HepG2 (cell line): ENCODE measurements around the gene PKP4. TPM values are rescaled to one million over a fixed set of nuclear protein-coding genes. Genes with fewer than 3 reads are reported as not detected.

Source experiments
- CAMTA2 ChIP-seq: sonication (generic); formaldehyde crosslinking; IDR thresholded peaks from 2 replicates; pipeline ENCODE4 v1.4.0; 2020; ENCODE audit warnings: mild to moderate bottlenecking, missing genetic modification reagents, borderline replicate concordance
- CREM ChIP-seq, 2 experiments: sonication (generic) in 1 of 2; formaldehyde crosslinking in 1 of 2; IDR thresholded peaks; 2 replicates each; pipeline versions ENCODE4 v1.4.0 to v1.6.1; 2016 to 2020; ENCODE audit warnings: antibody characterized with exemption in 1 of 2, mild to moderate bottlenecking in 1 of 2, missing genetic modification reagents in 1 of 2
- MAF1 ChIP-seq: sonication (generic); formaldehyde crosslinking; IDR thresholded peaks from 2 replicates; pipeline ENCODE4 v1.5.0; 2020; ENCODE audit warnings: missing genetic modification reagents, borderline replicate concordance
- MAFF ChIP-seq: IDR thresholded peaks from 2 replicates; pipeline ENCODE4 v1.6.1; 2011; ENCODE audit warnings: low read depth, low read length, improper control_type of control experiment
- MEF2D ChIP-seq: sonication (generic); formaldehyde crosslinking; IDR thresholded peaks from 2 replicates; pipeline ENCODE4 v1.5.1; 2020; ENCODE audit warnings: mild to moderate bottlenecking, missing genetic modification reagents
- MIER2 ChIP-seq: IDR thresholded peaks from 2 replicates; pipeline ENCODE4 v1.6.1; 2016; ENCODE audit warnings: missing biosample characterization, missing genetic modification reagents
- MIXL1 ChIP-seq: IDR thresholded peaks from 2 replicates; pipeline ENCODE4 v1.6.1; 2016
- NFATC3 ChIP-seq: sonication (generic); formaldehyde crosslinking; IDR thresholded peaks from 2 replicates; pipeline ENCODE4 v1.5.1; 2020; ENCODE audit warnings: mild to moderate bottlenecking, missing genetic modification reagents
- NR2C2 ChIP-seq: sonication (generic); formaldehyde crosslinking; IDR thresholded peaks from 2 replicates; pipeline ENCODE4 v1.4.0; 2020; ENCODE audit warnings: missing genetic modification reagents, mild to moderate bottlenecking, moderate library complexity, borderline replicate concordance
- PHF8 ChIP-seq: sonication (generic); formaldehyde crosslinking; IDR thresholded peaks from 2 replicates; pipeline ENCODE4 v1.5.0; 2020; ENCODE audit warnings: missing genetic modification reagents
- SOX13 ChIP-seq, 3 experiments: fragments of 450-650 bp in 1 of 3; sonication (generic) in 1 of 3; formaldehyde crosslinking in 1 of 3; IDR thresholded peaks in 2 of 3; conservative IDR thresholded peaks in 1 of 3; 2 replicates each; pipeline versions ENCODE4 v1.5.0 to v1.6.1; 2016 to 2020; ENCODE audit warnings: antibody characterized with exemption in 1 of 3, mild to moderate bottlenecking in 1 of 3, missing compliant biosample characterization in 1 of 3, missing genetic modification reagents in 1 of 3, moderate library complexity in 1 of 3
- ZFP36 ChIP-seq: fragments of 150-350 bp; IDR thresholded peaks from 2 replicates; pipeline ENCODE4 v1.6.1; 2018; ENCODE audit warnings: borderline replicate concordance, low read length, low read depth; ENCODE audit not compliant: partially characterized antibody
- ZKSCAN5 ChIP-seq: sonication (generic); formaldehyde crosslinking; IDR thresholded peaks from 2 replicates; pipeline ENCODE4 v1.5.1; 2020; ENCODE audit warnings: mild to moderate bottlenecking, missing genetic modification reagents
- ZNF138 ChIP-seq: sonication (generic); formaldehyde crosslinking; IDR thresholded peaks from 2 replicates; pipeline ENCODE4 v1.5.0; 2020; ENCODE audit warnings: mild to moderate bottlenecking, low read depth, missing genetic modification reagents
- ZNF296 ChIP-seq: sonication (generic); formaldehyde crosslinking; conservative IDR thresholded peaks from 2 replicates; pipeline ENCODE4 v1.5.0; 2020; ENCODE audit warnings: mild to moderate bottlenecking, missing genetic modification reagents
- ZNF337 ChIP-seq: sonication (generic); formaldehyde crosslinking; IDR thresholded peaks from 2 replicates; pipeline ENCODE4 v1.5.1; 2020; ENCODE audit warnings: missing genetic modification reagents, low read depth, mild to moderate bottlenecking, borderline replicate concordance
- ZNF672 ChIP-seq: sonication (generic); formaldehyde crosslinking; IDR thresholded peaks from 2 replicates; pipeline ENCODE4 v1.8.1; 2022; ENCODE audit warnings: missing genetic modification reagents
- ZNF674 ChIP-seq: sonication (generic); formaldehyde crosslinking; IDR thresholded peaks from 2 replicates; pipeline ENCODE4 v1.5.0; 2020; ENCODE audit warnings: low read depth, mild to moderate bottlenecking, missing genetic modification reagents
- polyA plus RNA-seq, 8 experiments: library from polyadenylated mRNA; depleted of rRNA in 3 of 8; stranded (reverse) in 7 of 8; unstranded in 1 of 8; fragments of >200 nt; fragmentation: Illumina TruSeq in 4 of 8; extraction: Trizol in 4 of 8; gene quantifications; 2 replicates each; pipeline versions ENCODE4 v1.2.1 to v1.2.3, GENCODE V29; 2011 to 2016; ENCODE audit warnings: low read depth in 4 of 8, missing spikeins in 1 of 8, mixed read lengths in 1 of 8; ENCODE audit not compliant: insufficient read depth in 1 of 8
- total RNA-seq, 5 experiments: library from RNA; depleted of rRNA; stranded (reverse); fragments of >200 nt; fragmentation: Illumina TruSeq; extraction: Trizol; gene quantifications; 2 replicates each; pipeline ENCODE4 v1.2.3, GENCODE V29; 2016; ENCODE audit warnings: low read depth in 1 of 5
- TF ChIP-seq, protein P1 (sequence below): sonication (generic); formaldehyde crosslinking; IDR thresholded peaks from 2 replicates; pipeline ENCODE4 v1.9.0; 2021; ENCODE audit warnings: missing genetic modification reagents, mild to moderate bottlenecking, borderline replicate concordance
- TF ChIP-seq, protein P2 (sequence below): sonication (generic); formaldehyde crosslinking; conservative IDR thresholded peaks from 2 replicates; pipeline ENCODE4 v1.5.0; 2020; ENCODE audit warnings: missing genetic modification reagents
- TF ChIP-seq, protein P3 (sequence below): sonication (generic); formaldehyde crosslinking; IDR thresholded peaks from 2 replicates; pipeline ENCODE4 v1.5.0; 2020; ENCODE audit warnings: missing genetic modification reagents, mild to moderate bottlenecking, borderline replicate concordance
- TF ChIP-seq, protein P4 (sequence below): sonication (generic); formaldehyde crosslinking; IDR thresholded peaks from 2 replicates; pipeline ENCODE4 v1.5.0; 2020; ENCODE audit warnings: missing genetic modification reagents
- TF ChIP-seq, protein P5 (sequence below): sonication (generic); formaldehyde crosslinking; IDR thresholded peaks from 2 replicates; pipeline ENCODE4 v1.5.0; 2020; ENCODE audit warnings: mild to moderate bottlenecking, missing genetic modification reagents

PKP4 gene
- total and polyA plus RNA-seq, 2 of the 13 experiments (the other 11 are each of a cell fraction or from before 2014, with no cell fraction given): 80.9 to 90.5 TPM

DNA sequence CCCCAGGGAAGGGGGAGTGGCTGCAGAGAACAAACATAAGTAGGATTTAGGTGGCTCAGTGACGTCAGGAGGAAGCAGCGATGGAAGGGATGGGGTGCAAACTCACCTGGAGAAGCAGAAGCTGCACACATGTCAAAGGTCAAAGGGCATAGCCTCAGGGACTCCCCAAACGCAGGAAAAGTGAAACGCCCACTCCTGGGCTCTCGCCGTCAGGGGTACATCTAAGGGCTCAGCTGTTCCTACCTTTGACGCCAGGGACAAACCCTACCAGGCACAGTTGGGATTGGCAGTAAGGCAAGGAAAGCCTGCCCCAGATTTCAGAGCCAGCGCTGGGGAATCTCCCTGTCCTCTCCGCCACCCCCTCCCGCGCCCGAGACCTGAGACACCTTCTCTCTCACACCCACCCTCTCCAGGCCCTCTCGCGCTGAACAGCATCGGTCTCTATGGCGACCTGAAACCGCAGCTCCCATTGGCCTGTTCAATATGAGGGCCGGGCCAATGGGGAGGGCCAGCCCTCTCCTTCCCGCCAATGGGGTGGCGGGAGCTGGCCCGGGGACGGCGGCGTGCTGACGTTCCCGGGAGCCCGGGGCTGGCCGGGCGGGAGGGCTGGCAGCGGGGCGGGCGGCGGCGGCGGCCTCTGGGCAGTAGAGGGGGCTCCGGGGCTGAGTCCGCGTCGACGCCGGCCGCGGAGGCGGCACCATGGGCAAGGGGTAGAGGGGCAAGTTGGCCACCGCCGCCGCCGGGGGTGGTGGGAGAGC is at the start of gene PKP4, which contains the start of gene CCDC148 (continued):
- TF ChIP-seq, protein P1, sequence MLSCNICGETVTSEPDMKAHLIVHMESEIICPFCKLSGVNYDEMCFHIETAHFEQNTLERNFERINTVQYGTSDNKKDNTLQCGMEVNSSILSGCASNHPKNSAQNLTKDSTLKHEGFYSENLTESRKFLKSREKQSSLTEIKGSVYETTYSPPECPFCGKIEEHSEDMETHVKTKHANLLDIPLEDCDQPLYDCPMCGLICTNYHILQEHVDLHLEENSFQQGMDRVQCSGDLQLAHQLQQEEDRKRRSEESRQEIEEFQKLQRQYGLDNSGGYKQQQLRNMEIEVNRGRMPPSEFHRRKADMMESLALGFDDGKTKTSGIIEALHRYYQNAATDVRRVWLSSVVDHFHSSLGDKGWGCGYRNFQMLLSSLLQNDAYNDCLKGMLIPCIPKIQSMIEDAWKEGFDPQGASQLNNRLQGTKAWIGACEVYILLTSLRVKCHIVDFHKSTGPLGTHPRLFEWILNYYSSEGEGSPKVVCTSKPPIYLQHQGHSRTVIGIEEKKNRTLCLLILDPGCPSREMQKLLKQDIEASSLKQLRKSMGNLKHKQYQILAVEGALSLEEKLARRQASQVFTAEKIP (CRISPR knock-in tag): no peak
- TF ChIP-seq, protein P2, sequence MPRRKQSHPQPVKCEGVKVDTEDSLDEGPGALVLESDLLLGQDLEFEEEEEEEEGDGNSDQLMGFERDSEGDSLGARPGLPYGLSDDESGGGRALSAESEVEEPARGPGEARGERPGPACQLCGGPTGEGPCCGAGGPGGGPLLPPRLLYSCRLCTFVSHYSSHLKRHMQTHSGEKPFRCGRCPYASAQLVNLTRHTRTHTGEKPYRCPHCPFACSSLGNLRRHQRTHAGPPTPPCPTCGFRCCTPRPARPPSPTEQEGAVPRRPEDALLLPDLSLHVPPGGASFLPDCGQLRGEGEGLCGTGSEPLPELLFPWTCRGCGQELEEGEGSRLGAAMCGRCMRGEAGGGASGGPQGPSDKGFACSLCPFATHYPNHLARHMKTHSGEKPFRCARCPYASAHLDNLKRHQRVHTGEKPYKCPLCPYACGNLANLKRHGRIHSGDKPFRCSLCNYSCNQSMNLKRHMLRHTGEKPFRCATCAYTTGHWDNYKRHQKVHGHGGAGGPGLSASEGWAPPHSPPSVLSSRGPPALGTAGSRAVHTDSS: no peak
- TF ChIP-seq NR2C2 (peak; percentile 75), ZKSCAN5 (CRISPR knock-in tag) (no peak), NFATC3 (CRISPR knock-in tag) (no peak), ZNF138 (CRISPR knock-in tag) (no peak), ZNF296 (no peak), SOX13 (IDR thresholded peaks at IDR 0.05) (no peak), SOX13 (CRISPR knock-in tag; conservative IDR thresholded peaks at IDR 0.05 in 1 of 2, IDR thresholded peaks at IDR 0.05 in 1 of 2) (no peak), ZNF672 (no peak), MIER2 (CRISPR knock-in tag) (no peak), MAFF (no peak), PHF8 (CRISPR knock-in tag) (no peak), CREM (IDR thresholded peaks at IDR 0.05) (no peak), CREM (CRISPR knock-in tag; IDR thresholded peaks at IDR 0.05) (no peak), MEF2D (CRISPR knock-in tag) (no peak), ZNF674 (no peak), ZNF337 (CRISPR knock-in tag) (no peak), MAF1 (no peak), CAMTA2 (CRISPR knock-in tag) (no peak), ZFP36 (no peak), MIXL1 (CRISPR knock-in tag) (0 out of 2 replicates have a peak, but pooled peaks have one; percentile 16)
- TF ChIP-seq, protein P3, sequence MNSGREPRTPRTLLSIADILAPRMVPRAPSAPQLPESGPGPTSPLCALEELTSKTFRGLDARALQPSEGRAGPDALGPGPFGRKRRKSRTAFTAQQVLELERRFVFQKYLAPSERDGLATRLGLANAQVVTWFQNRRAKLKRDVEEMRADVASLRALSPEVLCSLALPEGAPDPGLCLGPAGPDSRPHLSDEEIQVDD (CRISPR knock-in tag): no peak
- TF ChIP-seq, protein P4, sequence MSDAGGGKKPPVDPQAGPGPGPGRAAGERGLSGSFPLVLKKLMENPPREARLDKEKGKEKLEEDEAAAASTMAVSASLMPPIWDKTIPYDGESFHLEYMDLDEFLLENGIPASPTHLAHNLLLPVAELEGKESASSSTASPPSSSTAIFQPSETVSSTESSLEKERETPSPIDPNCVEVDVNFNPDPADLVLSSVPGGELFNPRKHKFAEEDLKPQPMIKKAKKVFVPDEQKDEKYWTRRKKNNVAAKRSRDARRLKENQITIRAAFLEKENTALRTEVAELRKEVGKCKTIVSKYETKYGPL (CRISPR knock-in tag): no peak
- TF ChIP-seq, protein P5, sequence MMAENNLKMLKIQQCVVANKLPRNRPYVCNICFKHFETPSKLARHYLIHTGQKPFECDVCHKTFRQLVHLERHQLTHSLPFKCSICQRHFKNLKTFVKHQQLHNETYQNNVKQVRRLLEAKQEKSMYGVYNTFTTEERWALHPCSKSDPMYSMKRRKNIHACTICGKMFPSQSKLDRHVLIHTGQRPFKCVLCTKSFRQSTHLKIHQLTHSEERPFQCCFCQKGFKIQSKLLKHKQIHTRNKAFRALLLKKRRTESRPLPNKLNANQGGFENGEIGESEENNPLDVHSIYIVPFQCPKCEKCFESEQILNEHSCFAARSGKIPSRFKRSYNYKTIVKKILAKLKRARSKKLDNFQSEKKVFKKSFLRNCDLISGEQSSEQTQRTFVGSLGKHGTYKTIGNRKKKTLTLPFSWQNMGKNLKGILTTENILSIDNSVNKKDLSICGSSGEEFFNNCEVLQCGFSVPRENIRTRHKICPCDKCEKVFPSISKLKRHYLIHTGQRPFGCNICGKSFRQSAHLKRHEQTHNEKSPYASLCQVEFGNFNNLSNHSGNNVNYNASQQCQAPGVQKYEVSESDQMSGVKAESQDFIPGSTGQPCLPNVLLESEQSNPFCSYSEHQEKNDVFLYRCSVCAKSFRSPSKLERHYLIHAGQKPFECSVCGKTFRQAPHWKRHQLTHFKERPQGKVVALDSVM: no peak
